ENCODE data around the gene SLC2A6. TPM values are rescaled to one million over a fixed set of nuclear protein-coding genes. Genes with fewer than 3 reads are reported as not detected.
"Not testable (repeated sequence)": the region's sequence is repeated elsewhere in the genome, so short reads cannot be mapped to it uniquely, and the experiment has no call there.

Gene SLC2A6
- total RNA-seq, 1 donor = 25.3 TPM

GRCh38 chr9:133453651-133454050 lies 25.2 kb downstream of the SLC2A6 start:
- H3K36me3 ChIP-seq (ENCODE audit: insufficient read depth, low read length) = no peaks in the 10 kb centered on the region
- no peaks in the 10 kb centered on the region for H4K20me1 ChIP-seq (ENCODE audit: insufficient read depth, low read length)
- no peaks in the 10 kb centered on the region for H3K79me2 ChIP-seq (ENCODE audit: insufficient read depth, low read length)
- no peaks in the 10 kb centered on the region for H3K27me3 ChIP-seq (ENCODE audit: insufficient read depth, low read length)
- no peak for DNase-seq (ENCODE audit: insufficient read length, low spot score, missing footprints)
- H3K4me3 ChIP-seq (ENCODE audit: insufficient read depth, low read length) = no peak overlapping the region
- H3K4me2 ChIP-seq (ENCODE audit: insufficient read depth, low read length) = no peak overlapping the region
- H3K9me3 ChIP-seq (ENCODE audit: low read depth, low read length) = no peaks in the 10 kb centered on the region
- H3K27ac ChIP-seq (ENCODE audit: low read depth, low read length) = no peak overlapping the region
- H2AFZ ChIP-seq (ENCODE audit: low read length) = no peak overlapping the region
- no peaks in the 10 kb centered on the region for H3K4me1 ChIP-seq (ENCODE audit: insufficient read depth, low read length)
- no peak for TF ChIP-seq CTCF (IDR thresholded peaks at IDR 0.05; ENCODE audit: extremely low read depth, low read depth, low read length)

GRCh38 chr9:133452562-133452961 lies 26.3 kb downstream of the SLC2A6 start:
- no peak overlapping the region for H3K27ac ChIP-seq (ENCODE audit: low read depth, low read length)
- no peak overlapping the region for H3K4me2 ChIP-seq (ENCODE audit: insufficient read depth, low read length)
- TF ChIP-seq CTCF (IDR thresholded peaks at IDR 0.05; ENCODE audit: extremely low read depth, low read depth, low read length) = no peak
- H3K4me1 ChIP-seq (ENCODE audit: insufficient read depth, low read length) = no peaks in the 10 kb centered on the region
- H3K79me2 ChIP-seq (ENCODE audit: insufficient read depth, low read length) = no peaks in the 10 kb centered on the region
- H3K9me3 ChIP-seq (ENCODE audit: low read depth, low read length) = no peaks in the 10 kb centered on the region
- H4K20me1 ChIP-seq (ENCODE audit: insufficient read depth, low read length) = no peaks in the 10 kb centered on the region
- H3K27me3 ChIP-seq (ENCODE audit: insufficient read depth, low read length) = no peaks in the 10 kb centered on the region
- H3K4me3 ChIP-seq (ENCODE audit: insufficient read depth, low read length) = no peak overlapping the region
- no peak overlapping the region for H2AFZ ChIP-seq (ENCODE audit: low read length)
- DNase-seq (ENCODE audit: insufficient read length, low spot score, missing footprints) = no peak
- H3K36me3 ChIP-seq (ENCODE audit: insufficient read depth, low read length) = no peaks in the 10 kb centered on the region

GRCh38 chr9:133451865-133452264 lies 27.0 kb downstream of the SLC2A6 start:
- not testable (repeated sequence) for H3K9me3 ChIP-seq (ENCODE audit: low read depth, low read length); H3K36me3 ChIP-seq (ENCODE audit: insufficient read depth, low read length); DNase-seq (ENCODE audit: insufficient read length, low spot score, missing footprints); H3K4me3 ChIP-seq (ENCODE audit: insufficient read depth, low read length); H3K79me2 ChIP-seq (ENCODE audit: insufficient read depth, low read length); H3K27ac ChIP-seq (ENCODE audit: low read depth, low read length); H3K4me1 ChIP-seq (ENCODE audit: insufficient read depth, low read length); H4K20me1 ChIP-seq (ENCODE audit: insufficient read depth, low read length); H3K27me3 ChIP-seq (ENCODE audit: insufficient read depth, low read length); H2AFZ ChIP-seq (ENCODE audit: low read length); H3K4me2 ChIP-seq (ENCODE audit: insufficient read depth, low read length)

GRCh38 chr9:133449760-133450159 lies 29.1 kb downstream of the SLC2A6 start:
- no peaks in the 10 kb centered on the region for H4K20me1 ChIP-seq (ENCODE audit: insufficient read depth, low read length)

More at GRCh38 chr9:133449760-133450159, 29.1 kb downstream of the SLC2A6 start:
- no peaks in the 10 kb centered on the region for H3K4me1 ChIP-seq (ENCODE audit: insufficient read depth, low read length)
- DNase-seq (ENCODE audit: insufficient read length, low spot score, missing footprints) = no peak
- no peak overlapping the region for H3K4me3 ChIP-seq (ENCODE audit: insufficient read depth, low read length)
- no peaks in the 10 kb centered on the region for H3K36me3 ChIP-seq (ENCODE audit: insufficient read depth, low read length)
- no peak overlapping the region for H3K4me2 ChIP-seq (ENCODE audit: insufficient read depth, low read length)
- H3K27me3 ChIP-seq (ENCODE audit: insufficient read depth, low read length) = no peaks in the 10 kb centered on the region
- H3K79me2 ChIP-seq (ENCODE audit: insufficient read depth, low read length) = no peaks in the 10 kb centered on the region
- H3K9me3 ChIP-seq (ENCODE audit: low read depth, low read length) = no peaks in the 10 kb centered on the region
- H3K27ac ChIP-seq (ENCODE audit: low read depth, low read length) = no peak overlapping the region
- TF ChIP-seq CTCF (IDR thresholded peaks at IDR 0.05; ENCODE audit: extremely low read depth, low read depth, low read length) = no peak
- H2AFZ ChIP-seq (ENCODE audit: low read length) = no peak overlapping the region
